ENCODE measurements around the gene EMX2. TPM values are rescaled to one million over a fixed set of nuclear protein-coding genes. Genes with fewer than 3 reads are reported as not detected.

Gene EMX2
- total RNA-seq, 2 donors from 2014 or later = 0.26 to 0.56 TPM

DNA sequence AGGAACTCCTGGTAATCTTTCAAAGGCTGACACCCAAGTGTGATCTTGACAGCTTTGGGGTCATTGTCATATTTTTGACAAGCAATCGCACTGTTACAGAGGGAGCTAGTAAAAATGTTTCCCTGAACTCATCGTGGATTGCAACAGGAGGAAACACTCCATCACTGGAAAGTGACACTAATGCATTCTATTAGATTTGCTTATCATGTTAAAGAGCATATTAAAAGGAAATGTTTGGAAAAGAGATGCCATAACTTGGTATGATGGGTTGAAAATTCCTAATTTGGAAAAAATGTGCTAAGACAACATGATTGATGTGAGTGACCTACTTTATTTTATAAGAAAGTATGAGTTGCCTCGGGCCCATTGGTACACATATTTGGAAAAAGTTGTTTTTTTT lies 22.7 kb upstream of the EMX2 start:
- intact Hi-C loops (cut with DNase I) = no loop called here
- ATAC-seq (no peak), DNase-seq (no peak)

DNA sequence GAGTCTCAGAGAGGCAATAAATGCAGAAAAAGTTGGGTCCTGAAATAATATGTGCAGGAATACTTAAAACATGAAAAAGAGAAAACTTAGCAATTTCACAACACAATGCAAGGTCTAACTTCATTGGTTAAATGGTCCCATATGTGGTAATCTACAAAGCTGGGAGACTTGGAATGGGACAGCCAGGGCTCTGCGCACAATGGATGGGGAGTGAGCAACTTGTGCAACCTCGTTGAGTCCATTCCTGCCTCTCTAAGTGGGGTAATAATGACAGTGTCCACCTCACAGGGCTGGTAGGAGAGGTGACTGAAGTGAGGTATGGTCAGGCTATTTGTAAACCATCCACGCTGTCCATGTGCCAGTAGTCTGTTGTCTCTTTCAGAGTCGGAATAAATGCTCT lies 11.8 kb upstream of the EMX2 start:
- intact Hi-C loops (cut with DNase I) = no loop called here
- ATAC-seq (no peak), DNase-seq (no peak)

DNA sequence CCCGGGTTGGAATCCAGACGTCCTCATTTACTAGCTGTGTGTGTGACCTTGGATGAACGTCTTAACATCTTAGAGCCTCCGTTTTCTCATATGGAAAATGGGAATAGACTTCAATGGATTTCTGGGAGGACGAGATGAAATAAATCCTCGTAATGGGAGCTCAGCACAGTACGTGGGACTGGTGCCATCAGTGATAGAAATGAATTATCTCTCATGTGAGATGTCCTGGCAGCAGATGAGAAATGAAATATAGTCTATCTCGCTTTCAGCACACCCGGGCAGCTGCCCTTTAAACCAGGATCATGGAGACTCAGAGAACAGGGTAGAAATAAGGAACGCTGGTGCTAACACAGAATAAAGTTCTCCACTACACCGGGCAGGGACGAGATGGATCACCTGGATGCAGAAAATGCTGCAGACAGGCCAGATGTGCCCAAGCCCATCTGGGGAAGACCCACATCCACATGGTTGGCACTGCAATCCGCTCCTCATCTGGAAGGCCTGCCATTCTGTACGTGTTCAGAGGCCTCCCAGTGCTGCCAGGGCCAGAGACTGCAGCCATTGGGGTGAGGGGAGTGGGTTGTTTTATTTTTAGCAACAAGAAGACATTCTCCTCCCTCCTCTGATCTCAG lies 11.1 kb upstream of the EMX2 start:
- DNase-seq = no peak
- intact Hi-C loops (cut with DNase I) = no loop called here
- ATAC-seq = no peak

DNA sequence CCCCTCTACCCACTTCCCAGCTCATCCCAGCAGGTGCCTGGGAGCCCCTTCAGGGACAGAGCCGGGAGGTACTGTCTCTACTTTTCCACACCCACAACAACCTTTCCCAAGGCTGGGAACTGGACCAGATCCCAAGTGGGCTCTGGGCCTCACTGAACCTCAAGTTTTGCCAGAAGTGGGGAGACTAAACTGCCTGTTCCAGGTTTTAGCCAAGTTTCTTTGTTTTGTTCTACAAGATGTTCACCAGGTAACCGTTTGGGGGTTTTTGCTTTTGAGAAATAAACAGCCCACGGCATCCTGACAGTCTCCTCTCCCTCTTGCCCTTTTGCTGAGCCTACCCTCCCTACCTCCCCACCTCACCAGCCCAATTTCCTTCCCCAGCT lies 10.6 kb upstream of the EMX2 start:
- DNase-seq (no peak), ATAC-seq (no peak)
- intact Hi-C loops (cut with DNase I) = no loop called here

DNA sequence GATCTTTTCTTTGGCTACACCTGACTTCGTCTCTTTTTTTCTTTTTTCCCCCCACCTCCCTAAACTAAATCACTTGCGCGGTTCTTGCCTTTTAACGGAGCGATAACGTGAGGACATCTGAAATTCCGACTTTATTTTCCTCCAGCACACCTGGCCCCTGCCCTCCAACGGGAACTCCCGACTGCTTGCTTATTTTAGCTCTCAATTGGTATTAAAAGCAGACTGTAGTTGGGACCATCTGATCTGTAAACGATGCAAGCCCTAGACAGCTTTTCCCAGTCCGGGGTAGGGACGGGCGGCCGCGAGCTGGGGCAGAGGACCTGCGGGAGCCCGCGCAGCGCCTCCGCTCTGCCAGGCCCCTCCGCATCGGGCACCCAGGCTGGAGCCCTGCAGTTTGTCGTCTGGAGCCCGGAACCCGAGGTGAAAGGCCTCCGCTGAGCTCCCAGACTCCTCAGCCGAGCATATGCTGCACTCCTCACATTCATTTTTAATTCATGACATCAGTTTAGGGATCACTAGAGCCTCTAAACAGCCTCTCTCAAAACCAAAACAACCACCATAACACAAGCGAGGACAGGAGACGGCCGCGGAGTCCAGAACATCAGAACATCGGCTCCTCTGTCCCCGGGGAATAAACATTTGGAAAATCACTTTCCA lies 10.0 kb upstream of the EMX2 start:
- no peak for DNase-seq
- intact Hi-C loops (cut with DNase I) = no loop called here
- no peak for ATAC-seq

DNA sequence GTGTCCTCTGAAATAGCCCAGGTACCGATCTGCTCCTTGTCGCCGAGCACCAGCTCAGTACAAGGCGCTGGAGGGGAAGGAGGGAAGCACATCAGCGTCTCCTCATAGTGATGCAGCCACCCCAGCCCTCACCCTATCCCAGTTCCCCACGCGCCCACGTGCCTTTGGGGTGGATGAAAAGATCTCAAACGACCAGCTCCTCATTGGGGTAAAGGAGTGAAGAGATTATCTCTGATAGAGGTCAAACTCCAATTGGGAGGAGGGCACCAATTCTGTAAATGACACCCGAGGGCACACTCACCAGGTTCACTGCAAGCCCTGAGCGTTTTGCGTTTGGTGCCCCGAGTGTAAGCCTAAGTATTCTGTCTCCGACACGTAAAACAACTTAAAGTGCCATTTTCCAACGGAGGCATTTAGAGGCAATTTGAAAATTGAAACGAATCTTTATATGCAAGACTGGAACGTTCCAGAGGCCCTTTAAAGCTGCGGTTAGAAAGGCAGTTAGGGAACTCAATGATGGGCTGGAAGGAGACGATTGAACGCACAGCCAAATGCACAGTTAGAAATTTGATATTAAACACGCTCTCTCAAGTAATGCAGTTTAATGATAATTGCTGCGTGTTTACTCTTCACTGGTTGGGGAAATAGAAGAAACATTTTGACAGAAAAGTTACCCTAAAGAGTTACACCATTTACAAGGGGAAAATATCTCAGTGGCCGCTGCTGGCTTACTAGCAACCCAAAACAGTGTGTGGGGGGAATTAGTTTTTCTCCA lies 8.9 kb upstream of the EMX2 start:
- ATAC-seq (no peak), DNase-seq (no peak)
- intact Hi-C loops (cut with DNase I) = no loop called here

DNA sequence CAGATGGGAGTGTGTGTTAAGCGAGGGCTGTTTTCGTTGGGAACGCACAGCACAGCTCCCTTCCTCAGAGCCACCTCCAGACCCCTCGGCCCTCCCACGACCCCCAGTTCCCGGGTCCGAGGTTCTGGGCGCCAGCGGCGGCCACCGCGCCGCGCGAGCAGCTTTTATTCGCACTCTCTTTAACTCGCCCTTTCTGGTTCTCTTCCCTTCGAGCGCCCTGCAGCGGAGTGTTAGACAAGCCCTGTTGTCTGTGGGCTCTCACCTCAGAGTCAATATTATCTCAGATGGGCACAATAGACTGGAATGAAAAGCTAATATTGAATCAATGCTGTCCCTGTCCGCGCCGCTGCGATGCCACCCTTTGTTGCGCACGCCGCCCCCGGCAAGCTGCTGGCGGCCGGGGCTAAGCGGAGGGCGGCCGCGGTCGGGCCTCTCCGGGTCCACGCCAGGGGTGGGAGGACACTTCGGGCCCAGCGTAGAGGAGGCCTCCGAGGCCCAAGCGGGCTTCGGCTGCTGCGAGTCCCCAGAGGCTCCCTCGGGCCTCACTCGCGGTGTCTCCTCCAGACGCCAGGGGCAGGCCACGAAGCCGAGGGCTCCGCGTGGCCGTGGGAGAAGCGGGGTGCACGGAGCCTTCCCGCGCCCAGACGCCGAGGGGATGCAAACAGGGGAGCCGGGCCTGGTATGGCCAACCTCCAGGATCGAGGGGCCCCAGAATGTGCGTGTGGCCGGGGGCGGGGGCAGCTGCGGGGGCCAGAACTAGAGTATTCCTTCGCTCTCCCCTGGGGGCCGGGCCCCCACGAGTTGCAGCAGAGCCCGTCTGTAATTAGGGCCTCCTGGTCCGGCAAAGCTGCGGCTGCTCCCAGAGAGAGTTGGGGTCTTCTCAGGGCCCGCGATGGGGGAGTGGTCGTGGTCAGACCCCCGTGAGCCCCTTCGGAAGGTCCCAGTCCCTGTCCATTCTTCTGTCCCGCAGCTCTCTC lies 7.9 kb upstream of the EMX2 start:
- ATAC-seq (peak; percentile 13 to 34), DNase-seq (no peak)
- intact Hi-C loops (cut with DNase I) = no loop called here

DNA sequence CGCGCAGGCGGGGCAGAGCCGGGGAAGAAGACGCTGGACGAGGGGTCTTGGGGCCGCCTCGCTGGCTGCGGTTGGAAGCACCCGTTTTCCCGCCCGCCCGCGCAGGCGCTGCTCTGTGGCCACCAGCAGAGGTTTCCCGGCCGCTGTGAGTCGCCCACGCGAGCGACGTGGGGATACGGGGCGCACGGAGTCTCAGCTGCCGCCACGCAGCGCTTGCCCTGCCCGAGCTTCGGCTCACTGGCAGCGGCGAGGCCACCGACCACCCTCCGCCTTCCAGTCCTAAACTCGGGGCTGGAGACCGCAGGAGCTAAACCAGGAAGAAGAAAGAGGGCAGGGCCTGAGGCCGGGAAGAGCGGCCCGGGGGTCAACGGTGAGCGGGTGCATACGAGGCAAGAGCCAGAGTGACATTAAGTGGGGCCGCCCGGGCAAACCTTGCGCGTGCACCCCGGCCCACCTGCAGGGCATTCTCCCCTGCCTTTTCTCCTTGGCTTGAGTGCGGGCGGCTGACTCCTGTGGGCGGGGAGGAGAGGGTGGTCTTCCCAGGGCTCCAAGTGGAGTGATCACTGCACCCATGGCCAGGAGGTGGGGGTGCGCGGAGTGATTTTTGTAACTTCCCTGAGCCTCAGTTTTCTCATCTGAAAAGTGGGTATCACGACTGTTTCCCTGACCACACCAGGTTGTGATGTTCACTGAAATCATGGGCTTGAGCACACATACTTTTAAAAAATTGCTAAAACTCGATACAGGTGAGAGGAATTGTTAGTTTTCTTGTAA lies 7.1 kb upstream of the EMX2 start:
- intact Hi-C loops (cut with DNase I) = loop anchor here in 1 of 2 donors (2.0 kb wide), 1 partner anchor 705 kb away; no protein-coding TSS in a partner anchor
- DNase-seq (peak; percentile 36), ATAC-seq (peak; percentile 22 to 29)

DNA sequence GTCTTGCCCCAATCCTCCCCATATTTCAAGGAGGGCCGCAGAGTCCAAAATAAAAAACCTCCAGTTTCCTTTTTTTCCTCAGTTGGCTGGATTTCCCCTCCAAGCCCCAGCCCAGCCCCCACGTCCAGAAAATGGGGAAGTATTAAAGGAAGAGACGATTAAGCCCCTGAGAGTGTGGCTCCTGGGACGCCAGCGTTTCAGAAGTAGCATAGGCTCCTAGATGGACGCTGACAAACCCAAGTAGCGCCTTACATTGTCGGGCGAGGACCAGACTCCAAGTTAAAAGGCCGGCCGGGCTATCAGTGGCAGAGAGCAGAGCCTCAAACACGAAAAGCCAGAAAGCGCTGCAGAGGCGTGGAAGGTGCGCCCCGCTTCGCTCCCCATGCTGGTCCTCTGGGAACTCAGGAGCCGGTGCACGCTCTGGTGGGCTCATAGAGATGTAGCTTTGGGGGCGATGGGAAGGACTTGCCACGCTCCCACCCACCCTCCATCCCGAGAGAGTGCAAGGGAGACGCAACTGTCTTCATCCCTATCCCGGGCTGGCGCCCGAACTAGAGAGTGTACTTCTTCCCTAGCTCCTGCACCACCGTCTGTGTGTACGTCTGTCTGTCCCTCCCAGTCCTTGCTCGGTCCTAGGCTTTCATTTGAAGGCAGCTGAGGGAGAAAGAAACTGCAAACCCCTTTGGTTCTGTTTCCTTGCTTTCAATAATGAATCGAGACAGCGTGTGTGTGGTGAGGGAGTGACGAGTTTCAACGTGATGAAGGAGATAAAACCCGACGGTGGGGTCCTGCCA lies 6.3 kb upstream of the EMX2 start:
- intact Hi-C loops (cut with DNase I) = loop anchor here in 1 of 2 donors (2.0 kb wide), 1 partner anchor 705 kb away; no protein-coding TSS in a partner anchor
- DNase-seq (no peak), ATAC-seq (no peak)

DNA sequence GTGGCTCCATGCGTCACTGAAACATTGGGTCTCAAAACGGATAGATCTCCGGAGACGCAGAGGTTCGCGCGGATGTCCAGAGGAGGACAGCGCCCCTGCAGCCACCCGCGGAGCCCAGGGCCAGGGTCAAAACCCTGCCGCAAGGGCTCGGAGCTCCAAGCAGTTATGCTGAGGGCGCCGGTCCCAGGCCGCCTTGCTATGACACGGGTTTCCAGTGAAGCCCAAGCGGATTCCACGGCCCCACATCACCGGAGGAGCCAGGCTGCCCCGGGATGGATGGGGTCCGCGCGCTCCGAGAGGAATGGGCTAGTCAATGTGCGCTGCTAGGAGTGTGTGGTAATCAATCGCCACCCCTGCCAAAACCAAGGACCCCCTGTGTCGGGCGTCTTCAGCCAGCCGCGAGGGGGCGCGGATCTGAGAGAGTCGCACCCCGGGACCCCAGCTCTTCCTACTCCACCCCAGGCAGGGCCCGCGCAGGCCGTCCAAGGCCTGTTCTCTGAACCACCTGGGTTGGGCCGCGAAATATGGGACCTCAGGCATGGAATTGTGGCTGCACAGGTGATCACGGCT lies 5.6 kb upstream of the EMX2 start:
- DNase-seq (no peak), ATAC-seq (no peak)
- intact Hi-C loops (cut with DNase I) = loop anchor here in 1 of 2 donors (2.0 kb wide), 1 partner anchor 704 kb away; no protein-coding TSS in a partner anchor

DNA sequence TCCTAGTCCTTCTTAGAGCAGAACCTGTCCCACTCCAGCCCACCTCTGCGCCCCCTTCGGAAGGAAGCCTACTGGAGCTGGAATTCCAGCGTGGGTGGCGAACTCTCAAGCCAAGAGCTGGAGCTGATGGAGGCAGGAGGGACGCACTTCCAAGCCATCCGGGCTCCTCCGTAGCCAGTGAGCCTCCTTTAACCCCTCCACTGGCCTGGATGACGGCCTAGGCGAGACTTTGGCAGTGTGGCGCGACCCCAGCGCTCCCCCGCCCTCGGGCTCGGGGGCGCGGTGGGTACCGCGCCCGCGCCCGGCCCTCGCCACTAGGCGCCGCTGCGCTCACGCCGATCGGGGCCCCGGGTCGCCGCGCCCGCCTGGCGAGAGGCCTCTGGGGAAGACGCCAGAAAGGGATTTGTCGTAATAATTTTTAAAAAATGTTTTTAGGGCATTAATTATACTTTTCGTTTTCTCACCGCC lies 5.1 kb upstream of the EMX2 start:
- peak; percentile 61 to 69 for ATAC-seq
- DNase-seq = peak; percentile 41
- intact Hi-C loops (cut with DNase I) = loop anchor here in 1 of 2 donors (2.0 kb wide), 1 partner anchor 703 kb away; no protein-coding TSS in a partner anchor

DNA sequence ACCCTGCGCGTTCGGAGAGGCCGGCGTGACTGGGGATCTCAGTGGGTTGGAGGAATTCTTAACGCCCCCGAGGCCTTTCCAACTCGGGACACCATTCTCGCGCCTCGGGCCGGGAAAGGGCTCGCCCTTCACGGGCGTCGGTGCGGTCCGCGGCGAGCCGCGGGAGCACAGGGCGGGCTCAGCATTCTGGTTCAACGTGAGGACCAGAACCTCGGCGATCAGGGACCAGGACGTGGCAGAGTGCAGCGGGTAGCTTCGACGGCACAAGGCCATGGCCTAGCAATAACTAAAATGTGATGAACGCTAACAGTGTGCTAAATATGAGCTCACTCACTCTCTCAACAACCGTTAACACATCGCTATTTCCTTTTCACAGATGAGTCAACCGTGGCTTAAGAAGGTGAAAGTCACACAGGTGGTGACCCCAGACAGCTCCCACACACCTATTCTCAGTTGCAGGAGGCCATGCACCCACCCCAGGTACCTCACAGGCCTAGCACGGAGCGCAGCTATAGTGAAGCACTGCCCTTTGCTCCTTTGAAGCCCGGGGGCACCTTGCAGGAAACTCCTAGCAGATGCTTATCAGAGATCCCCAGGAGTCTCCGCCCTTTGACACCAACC lies 4.5 kb upstream of the EMX2 start:
- peak in 1 of 2 donors; percentile 5 for ATAC-seq
- intact Hi-C loops (cut with DNase I) = loop anchor here in 1 of 2 donors (2.0 kb wide), 1 partner anchor 703 kb away; no protein-coding TSS in a partner anchor
- DNase-seq = no peak

DNA sequence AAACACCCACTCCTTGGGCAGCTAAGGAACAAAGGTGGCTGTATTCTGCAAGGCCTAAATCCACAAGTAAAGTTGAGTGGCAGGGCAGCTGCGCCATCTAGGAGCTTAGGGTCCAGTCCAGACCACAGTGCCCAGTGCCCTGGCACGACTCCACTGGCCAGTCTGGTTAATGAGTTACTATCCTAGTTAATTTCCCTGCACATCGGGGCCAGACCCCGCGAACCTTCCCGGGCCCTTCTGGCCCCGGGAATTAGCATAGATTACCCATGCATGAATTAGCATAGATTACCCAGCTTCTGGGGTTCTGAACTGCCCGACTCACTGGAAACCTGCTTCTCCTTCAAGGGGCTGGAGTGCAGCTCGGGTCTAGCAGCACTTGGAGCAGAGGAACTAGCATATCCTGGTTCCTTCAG lies 3.2 kb upstream of the EMX2 start:
- ATAC-seq = no peak
- intact Hi-C loops (cut with DNase I) = no loop called here
- DNase-seq = no peak

DNA sequence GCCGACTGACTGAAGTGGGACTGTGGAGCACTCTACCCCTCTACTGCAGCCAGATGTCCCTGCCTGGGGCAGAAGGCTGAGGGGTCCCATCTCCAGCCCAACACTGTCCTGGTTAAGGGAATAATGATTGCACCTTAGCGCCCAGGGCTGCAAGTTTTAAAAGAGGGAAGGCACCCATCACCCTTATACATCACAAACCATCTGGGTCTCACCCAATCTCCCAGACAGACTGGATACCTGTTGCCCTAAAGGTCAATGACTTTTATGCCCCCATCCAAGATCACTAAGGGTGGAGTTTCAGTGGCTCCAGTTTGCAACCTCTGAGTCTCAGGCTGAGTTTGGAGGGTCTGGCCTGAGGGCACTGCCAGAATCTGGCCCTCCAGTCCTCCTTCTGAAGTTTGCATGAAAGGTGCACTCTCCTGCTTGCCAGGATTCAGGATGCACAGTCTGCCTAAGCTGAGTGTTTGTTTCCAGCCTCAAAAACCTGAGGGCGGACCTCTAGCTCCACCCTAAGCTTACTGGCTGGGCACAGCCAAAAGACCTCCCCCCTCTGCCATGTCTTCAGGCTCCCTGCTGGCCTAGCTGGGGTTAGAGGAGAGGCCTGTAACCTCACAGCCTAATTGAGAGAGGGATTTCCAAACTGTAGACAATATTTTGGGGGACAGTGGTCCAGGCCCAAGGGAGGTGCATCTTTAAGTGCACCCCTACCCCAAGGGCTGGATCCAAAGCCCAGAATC lies 2.5 kb upstream of the EMX2 start:
- no peak for DNase-seq
- intact Hi-C loops (cut with DNase I) = no loop called here
- ATAC-seq = no peak

DNA sequence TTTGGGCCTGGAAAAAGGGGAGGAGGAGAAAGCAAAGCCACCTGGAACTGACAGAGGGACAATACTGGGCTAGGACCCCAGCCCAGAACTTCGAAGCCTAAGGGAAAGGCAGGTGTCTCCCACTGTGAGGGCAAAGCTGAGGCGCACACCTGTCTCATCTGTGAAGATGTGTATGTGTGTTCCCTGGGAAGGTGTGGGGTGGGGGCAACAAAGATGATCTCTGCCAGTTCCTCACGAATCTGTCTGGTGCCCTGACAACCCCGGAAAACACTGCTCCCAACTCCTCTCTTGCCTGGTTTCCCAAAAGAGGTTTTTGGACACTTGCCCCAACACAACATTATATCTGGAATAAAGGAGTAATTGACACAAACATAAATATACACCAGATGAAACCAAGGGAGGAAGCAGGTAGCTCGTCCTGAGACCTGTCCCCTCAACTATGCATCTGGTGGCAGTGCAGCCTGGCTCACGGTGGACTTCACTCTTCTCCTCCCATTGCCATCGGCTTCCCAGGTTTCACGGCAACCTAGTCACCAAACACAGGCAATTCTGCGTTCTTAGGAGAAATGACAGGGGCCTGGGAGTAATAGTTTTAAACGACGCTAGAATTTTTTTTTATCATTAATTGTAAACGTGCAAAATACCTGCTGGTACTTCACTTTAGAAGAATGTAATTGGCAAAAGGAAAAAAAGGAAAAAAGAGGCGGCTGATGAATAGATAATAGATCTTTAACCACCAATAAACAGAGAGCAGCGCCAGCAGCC lies 1.7 kb upstream of the EMX2 start:
- DNase-seq (no peak), ATAC-seq (no peak)
- intact Hi-C loops (cut with DNase I) = no loop called here

Measured in left cardiac atrium (tissue), 4 donors.